Keratinocyte (primary cell): ENCODE measurements around the gene EML1.

Experiments used
- CTCF ChIP-seq, 3 experiments: IDR thresholded peaks in 1 of 3; conservative IDR thresholded peaks in 1 of 3; optimal IDR thresholded peaks in 1 of 3; 2 replicates in 2 of 3; 3 replicates in 1 of 3; pipeline versions ENCODE3 to v1.5.1; 2011; ENCODE audit warnings: low read length in 3 of 3, mild to moderate bottlenecking in 3 of 3, moderate library complexity in 2 of 3, control low read depth in 1 of 3, inconsistent platforms in 1 of 3; ENCODE audit not compliant: insufficient read depth in 2 of 3; ENCODE audit errors: extremely low read depth in 1 of 3
- EZH2 ChIP-seq: IDR thresholded peaks from one replicate; pipeline ENCODE4 v1.6.1; 2012; ENCODE audit warnings: inconsistent platforms, mild to moderate bottlenecking, low read length, moderate library complexity

- TF ChIP-seq CTCF (optimal IDR thresholded peaks at IDR 0.05 in 1 of 3, IDR thresholded peaks at IDR 0.05 in 1 of 3, conservative IDR thresholded peaks at IDR 0.05 in 1 of 3; ENCODE audit: extremely low read depth in 1 of 3, insufficient read depth in 2 of 3, low read length in 3 of 3), result no peak
- TF ChIP-seq EZH2, result no peak
Observed at GRCh38 chr14:99964979-99965378, 171.8 kb downstream of the EML1 start.
